Ishikawa (cell line): ENCODE results near the gene MUC5AC.
A peak's percentile ranks its signal among the peaks of the same experiment; 100 is the strongest.

Source experiments
- CEBPB ChIP-seq: IDR thresholded peaks from 2 replicates; pipeline ENCODE4 v1.6.1; 2012
- CREB1 ChIP-seq: IDR thresholded peaks from 2 replicates; pipeline ENCODE4 v1.6.1; 2012; ENCODE audit warnings: low read depth
- EGR1 ChIP-seq: IDR thresholded peaks from 2 replicates; pipeline ENCODE4 v1.6.1; 2012
- EP300 ChIP-seq: IDR thresholded peaks from 2 replicates; pipeline ENCODE4 v1.6.1; 2012; ENCODE audit warnings: borderline replicate concordance
- FOXM1 ChIP-seq: IDR thresholded peaks from 2 replicates; pipeline ENCODE4 v1.6.1; 2012; ENCODE audit warnings: low read depth, borderline replicate concordance
- NFIC ChIP-seq: IDR thresholded peaks from 2 replicates; pipeline ENCODE4 v1.6.1; 2012
- RAD21 ChIP-seq: IDR thresholded peaks from 2 replicates; pipeline ENCODE4 v1.6.1; 2012; ENCODE audit warnings: low read depth
- REST ChIP-seq: IDR thresholded peaks from 2 replicates; pipeline ENCODE4 v1.6.1; 2012; ENCODE audit warnings: low read depth, mild to moderate bottlenecking
- TAF1 ChIP-seq: IDR thresholded peaks from 2 replicates; pipeline ENCODE4 v1.6.1; 2012; ENCODE audit warnings: low read depth, mild to moderate bottlenecking
- TCF12 ChIP-seq: IDR thresholded peaks from 2 replicates; pipeline ENCODE4 v1.6.1; 2012; ENCODE audit warnings: low read depth
- TEAD4 ChIP-seq: IDR thresholded peaks from 2 replicates; pipeline ENCODE4 v1.6.1; 2012
- YY1 ChIP-seq: IDR thresholded peaks from 2 replicates; pipeline ENCODE4 v1.6.1; 2012; ENCODE audit warnings: low read depth
- ZBTB7A ChIP-seq: IDR thresholded peaks from 2 replicates; pipeline ENCODE4 v1.6.1; 2012; ENCODE audit warnings: low read depth
- TF ChIP-seq, protein P1 (sequence below): IDR thresholded peaks from 2 replicates; pipeline ENCODE4 v1.6.1; 2012
- TF ChIP-seq, protein P2 (sequence below): IDR thresholded peaks from 2 replicates; pipeline ENCODE4 v1.6.1; 2012

Gene MUC5AC

DNA sequence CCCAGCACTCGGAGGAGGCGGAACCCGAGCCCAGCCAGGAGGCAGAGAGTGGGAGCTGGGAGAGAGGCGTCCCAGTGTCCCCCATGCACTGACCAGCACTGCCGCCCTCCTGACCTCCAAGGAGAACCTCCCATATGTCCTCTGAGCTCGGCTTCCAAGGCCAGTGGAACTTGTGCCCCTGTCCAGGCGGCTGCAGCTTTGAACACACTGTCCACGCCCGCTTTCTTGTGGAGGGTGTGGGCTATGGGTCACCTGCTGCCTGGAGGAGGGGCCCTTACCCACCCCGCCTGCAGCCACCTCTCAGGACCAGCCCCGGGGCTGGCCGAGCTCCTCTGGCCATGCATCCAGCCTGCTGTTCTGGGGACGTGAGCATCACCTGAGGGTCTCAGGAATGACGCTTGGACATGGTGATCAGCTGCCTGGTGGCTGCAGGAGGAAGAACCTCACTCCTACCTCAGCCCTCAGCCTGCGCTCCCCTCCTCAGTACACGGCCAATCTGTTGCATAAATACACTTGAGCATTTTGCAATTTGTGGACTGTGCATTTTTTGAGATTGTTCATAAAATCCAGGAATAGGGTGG is 42.9 kb downstream of the MUC5AC start:
- TF ChIP-seq EGR1 (no peak), EP300 (no peak), CREB1 (no peak), CEBPB (no peak), FOXM1 (no peak), TCF12 (no peak)

DNA sequence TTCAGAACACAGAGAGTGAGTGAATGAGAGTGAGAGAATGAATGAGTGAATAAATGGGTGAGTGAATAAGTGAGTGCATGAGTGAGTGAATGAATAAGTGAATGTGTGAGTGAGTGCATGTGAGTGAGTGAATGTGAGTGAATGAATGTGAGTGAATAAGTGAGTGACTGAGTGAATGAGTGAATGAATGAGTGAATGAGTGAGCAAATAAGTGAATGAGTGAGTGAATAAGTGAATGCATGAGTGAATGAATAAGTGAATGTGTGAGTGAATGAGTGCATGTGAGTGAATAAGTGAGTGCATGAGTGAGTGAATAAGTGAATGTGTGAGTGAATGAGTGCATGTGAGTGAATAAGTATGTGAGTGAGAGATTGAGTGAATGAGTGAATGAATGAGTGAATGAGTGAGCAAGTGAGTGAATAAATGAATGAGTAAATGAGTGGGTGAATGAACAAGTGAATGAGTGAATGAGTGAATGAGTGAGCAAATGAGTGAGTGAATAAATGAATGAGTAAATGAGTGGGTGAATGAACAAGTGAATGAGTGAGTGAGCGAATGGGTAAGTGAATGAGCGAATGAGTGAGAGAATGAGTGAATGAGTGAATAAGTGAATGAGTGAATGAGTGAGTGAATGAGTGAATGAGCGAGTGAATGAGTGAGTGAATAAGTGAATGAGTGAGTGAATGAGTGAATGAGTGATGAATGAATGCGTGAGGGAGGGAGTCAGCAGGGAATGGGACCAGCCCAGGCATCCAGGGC is 43.8 kb downstream of the MUC5AC start:
- TF ChIP-seq YY1 (no peak), TCF12 (no peak), REST (no peak), EP300 (no peak), FOXM1 (no peak), TEAD4 (no peak), RAD21 (no peak), EGR1 (no peak), CEBPB (no peak), CREB1 (no peak), TAF1 (no peak)
- TF ChIP-seq, protein P1, sequence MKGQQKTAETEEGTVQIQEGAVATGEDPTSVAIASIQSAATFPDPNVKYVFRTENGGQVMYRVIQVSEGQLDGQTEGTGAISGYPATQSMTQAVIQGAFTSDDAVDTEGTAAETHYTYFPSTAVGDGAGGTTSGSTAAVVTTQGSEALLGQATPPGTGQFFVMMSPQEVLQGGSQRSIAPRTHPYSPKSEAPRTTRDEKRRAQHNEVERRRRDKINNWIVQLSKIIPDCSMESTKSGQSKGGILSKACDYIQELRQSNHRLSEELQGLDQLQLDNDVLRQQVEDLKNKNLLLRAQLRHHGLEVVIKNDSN: no peak
- TF ChIP-seq, protein P2, sequence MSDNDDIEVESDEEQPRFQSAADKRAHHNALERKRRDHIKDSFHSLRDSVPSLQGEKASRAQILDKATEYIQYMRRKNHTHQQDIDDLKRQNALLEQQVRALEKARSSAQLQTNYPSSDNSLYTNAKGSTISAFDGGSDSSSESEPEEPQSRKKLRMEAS: no peak

- no peak for TF ChIP-seq CEBPB
- no peak for TF ChIP-seq YY1
- no peak for TF ChIP-seq REST
- TF ChIP-seq TEAD4: no peak
Observed at GRCh38 chr11:1202154-1202775, 44.5 kb downstream of the MUC5AC start.

GRCh38 chr11:1202776-1203504 is 45.2 kb downstream of the MUC5AC start:
- TF ChIP-seq, protein P2: no peak
- TF ChIP-seq FOXM1: no peak
- no peak for TF ChIP-seq TAF1
- TF ChIP-seq NFIC: 0 out of 2 replicates have a peak, but pooled peaks have one; percentile 11
- TF ChIP-seq, protein P1: no peak
- no peak for TF ChIP-seq TCF12
- TF ChIP-seq EP300: peak; percentile 47; the same call in 1 of the 2 replicates
- no peak for TF ChIP-seq CEBPB
- no peak for TF ChIP-seq EGR1
- TF ChIP-seq CREB1: no peak
- TF ChIP-seq TEAD4: no peak
- no peak for TF ChIP-seq REST
- peak; percentile 75 for TF ChIP-seq ZBTB7A
- peak; percentile 85 for TF ChIP-seq RAD21
- TF ChIP-seq YY1: no peak
